ENCODE results near the gene SIRPA.
A peak's percentile ranks its signal among the peaks of the same experiment; 100 is the strongest.

Gene SIRPA

DNA sequence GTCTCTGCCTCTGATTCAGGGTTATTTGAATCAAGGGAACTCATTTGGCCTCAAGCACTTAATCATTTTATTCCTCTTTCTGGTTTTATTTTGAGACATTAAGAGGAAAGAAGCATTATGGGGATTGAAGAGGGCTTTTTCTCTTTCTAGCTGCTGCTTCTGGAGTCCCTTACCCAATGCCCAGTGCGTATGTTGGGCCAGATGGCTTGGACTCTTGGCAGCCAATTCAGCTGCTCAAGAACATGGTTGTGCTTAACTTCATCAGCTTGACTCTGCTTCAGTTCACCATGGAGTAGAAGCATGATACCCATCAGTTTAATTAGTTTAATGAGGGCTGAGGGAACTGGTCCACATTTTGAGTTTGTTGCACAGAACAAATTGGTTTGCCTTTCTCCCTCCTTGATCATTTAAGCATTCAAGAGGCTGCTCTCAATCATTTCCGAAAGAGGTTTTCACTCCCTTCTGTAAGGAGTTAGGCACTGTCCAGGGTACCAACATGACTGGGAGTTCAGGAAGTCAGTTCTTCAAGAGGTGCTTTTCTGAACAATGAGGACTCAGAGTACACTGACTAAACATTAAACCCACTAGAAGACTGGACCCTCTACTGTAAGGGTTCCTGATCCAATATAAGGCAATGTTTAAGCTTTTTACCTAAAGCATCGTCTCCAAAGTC is 84.0 kb downstream of the SIRPA start:
- no peak for DNase-seq

DNA sequence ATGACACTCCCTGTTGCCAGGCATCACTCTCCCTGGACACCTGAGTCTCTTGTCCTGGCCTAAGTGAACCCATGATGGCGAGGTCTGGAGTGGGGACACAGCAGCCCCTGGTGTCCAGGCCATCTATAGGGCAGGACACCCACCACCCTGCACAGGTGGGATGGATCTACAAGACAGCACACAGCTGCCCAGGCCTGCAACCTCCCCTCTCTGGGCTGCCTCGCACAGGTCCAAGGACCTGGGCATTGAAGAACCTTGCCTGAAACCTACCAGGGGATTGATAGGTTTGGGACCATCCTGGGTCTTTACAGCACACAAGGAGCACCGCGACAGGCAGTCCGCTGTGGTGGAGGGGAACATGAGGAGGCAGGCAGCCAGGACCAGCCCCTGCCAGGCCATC is 87.5 kb downstream of the SIRPA start:
- no peak for DNase-seq

DNA sequence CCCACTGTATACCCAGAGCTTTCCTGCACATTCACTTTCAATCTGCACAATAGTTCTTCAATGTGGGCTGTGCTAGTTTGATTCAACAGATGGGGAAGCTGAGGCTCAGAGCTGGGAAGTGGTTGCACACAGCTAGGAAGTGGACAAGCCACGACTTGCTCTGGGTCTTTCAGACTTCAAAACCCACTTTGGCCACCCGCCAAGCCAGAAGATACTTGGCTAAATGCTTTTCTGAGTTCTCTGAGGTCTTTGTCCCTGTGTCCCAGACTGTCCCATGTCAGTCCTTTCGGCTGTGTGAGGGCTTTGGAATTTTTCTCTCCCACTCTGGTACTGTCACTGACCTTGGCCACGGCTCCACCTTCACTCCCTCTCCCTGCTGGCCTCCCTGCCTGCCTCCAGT is 88.1 kb downstream of the SIRPA start:
- peak in 2 of 56 donors; percentile 9 to 21 for DNase-seq

DNA sequence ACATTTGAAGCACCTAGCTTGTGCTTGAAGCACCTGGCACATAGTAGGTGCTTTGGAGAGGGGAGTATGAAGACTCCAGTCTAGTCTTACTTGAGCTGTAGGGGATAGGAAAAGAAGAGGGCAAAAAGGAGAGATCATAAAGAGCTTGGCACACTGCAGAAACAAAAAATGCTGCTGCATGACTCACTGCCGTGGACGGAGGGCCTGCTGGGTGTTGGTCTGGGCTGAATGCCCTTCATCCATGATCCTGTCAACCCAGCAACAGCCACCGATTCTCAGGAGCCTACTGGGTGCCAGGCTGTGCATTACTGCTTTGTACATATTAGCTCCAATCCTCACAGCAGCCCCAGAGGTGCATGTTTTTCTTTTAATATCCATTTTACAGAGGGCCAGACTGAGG is 92.6 kb downstream of the SIRPA start:
- DNase-seq: no peak
